Peyer's patch (tissue), 4 donors: Measurements from ENCODE around the gene EYA4. TPM values are rescaled to one million over a fixed set of nuclear protein-coding genes. Genes with fewer than 3 reads are reported as not detected.

ENCODE experiments used
- DNase-seq, 3 donors: peaks; one replicate each; pipeline ENCODE4 v3.0.0-alpha.2; 2017 to 2019
- H3K27ac ChIP-seq, 4 donors: fragments of 200-600 bp; sonication (generic); one replicate each; pipeline ENCODE4 v1.5.1; 2016 to 2019
- H3K27me3 ChIP-seq, 2 donors: fragments of 200-600 bp; sonication (generic); one replicate each; pipeline ENCODE4 v1.5.1; 2019
- H3K36me3 ChIP-seq, 3 donors: fragments of 200-600 bp; sonication (generic); one replicate each; pipeline ENCODE4 v1.5.1; 2016 to 2019
- H3K4me1 ChIP-seq, 4 donors: fragments of 200-600 bp; sonication (generic); one replicate each; pipeline ENCODE4 v1.5.1; 2016 to 2019
- H3K4me3 ChIP-seq, 4 donors: fragments of 200-600 bp; sonication (generic); 1 replicate in 3 of 4; 2 replicates in 1 of 4; pipeline ENCODE4 v1.5.1; 2016 to 2019; ENCODE audit warnings: mild to moderate bottlenecking in 1 of 4
- H3K9me3 ChIP-seq, 4 donors: fragments of 200-600 bp; sonication (generic); one replicate each; pipeline ENCODE4 v1.5.1; 2016 to 2019; ENCODE audit warnings: mild to moderate bottlenecking in 1 of 4
- POLR2A ChIP-seq, 2 donors: fragments of 450-650 bp; IDR thresholded peaks; one replicate each; pipeline ENCODE4 v1.5.1; 2017; ENCODE audit warnings: antibody characterized with exemption in 2 of 2, mild to moderate bottlenecking in 2 of 2, moderate library complexity in 2 of 2
- total RNA-seq, 4 donors: library from RNA; depleted of rRNA; stranded (reverse); fragments of >200 nt; gene quantifications; one replicate each; pipeline ENCODE4 v1.1.0, GENCODE V29; 2016
- TF ChIP-seq, protein P1 (sequence below), 6 experiments: fragments of 450-650 bp in 4 of 6; fragments of 200-600 bp in 2 of 6; sonication (generic) in 1 of 6; IDR thresholded peaks; one replicate each; pipeline ENCODE4 v1.5.1; 2017 to 2019; ENCODE audit warnings: antibody characterized with exemption in 6 of 6, mild to moderate bottlenecking in 3 of 6, moderate library complexity in 1 of 6

Gene EYA4
- total RNA-seq, 4 donors from 2014 or later, result 0.19 to 3.3 (median 1.3) TPM; not detected in 1

DNA sequence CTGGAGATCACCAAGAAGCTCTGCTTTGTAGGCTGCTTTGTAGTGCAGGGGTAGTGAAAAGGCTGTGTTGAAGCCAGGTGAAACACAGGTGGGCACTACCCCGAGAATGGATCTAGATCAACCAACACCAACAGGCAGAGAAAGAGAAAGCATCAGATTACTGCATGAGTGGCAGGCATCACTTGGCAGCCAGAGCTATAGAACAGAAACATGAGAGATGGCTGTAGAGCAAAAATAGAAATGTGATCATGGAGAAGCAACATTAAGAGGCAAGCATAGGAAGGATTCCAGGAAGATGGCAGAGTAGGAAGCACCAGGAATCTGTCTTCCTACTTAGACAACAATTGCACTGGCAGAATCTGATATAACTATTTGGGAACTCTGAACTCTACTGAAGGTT is 336.7 kb downstream of the EYA4 start:
- no peaks in the 10 kb centered on the region for H3K4me1 ChIP-seq
- no peaks in the 10 kb centered on the region for H3K9me3 ChIP-seq
- TF ChIP-seq, protein P1, sequence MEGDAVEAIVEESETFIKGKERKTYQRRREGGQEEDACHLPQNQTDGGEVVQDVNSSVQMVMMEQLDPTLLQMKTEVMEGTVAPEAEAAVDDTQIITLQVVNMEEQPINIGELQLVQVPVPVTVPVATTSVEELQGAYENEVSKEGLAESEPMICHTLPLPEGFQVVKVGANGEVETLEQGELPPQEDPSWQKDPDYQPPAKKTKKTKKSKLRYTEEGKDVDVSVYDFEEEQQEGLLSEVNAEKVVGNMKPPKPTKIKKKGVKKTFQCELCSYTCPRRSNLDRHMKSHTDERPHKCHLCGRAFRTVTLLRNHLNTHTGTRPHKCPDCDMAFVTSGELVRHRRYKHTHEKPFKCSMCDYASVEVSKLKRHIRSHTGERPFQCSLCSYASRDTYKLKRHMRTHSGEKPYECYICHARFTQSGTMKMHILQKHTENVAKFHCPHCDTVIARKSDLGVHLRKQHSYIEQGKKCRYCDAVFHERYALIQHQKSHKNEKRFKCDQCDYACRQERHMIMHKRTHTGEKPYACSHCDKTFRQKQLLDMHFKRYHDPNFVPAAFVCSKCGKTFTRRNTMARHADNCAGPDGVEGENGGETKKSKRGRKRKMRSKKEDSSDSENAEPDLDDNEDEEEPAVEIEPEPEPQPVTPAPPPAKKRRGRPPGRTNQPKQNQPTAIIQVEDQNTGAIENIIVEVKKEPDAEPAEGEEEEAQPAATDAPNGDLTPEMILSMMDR (IDR thresholded peaks at IDR 0.05), result no peak
- no peak for TF ChIP-seq POLR2A (IDR thresholded peaks at IDR 0.05)
- no peak for DNase-seq
- H3K36me3 ChIP-seq, result no peaks in the 10 kb centered on the region
- H3K4me3 ChIP-seq, result no peak overlapping the region
- H3K27ac ChIP-seq, result no peak overlapping the region
- H3K27me3 ChIP-seq, result no peaks in the 10 kb centered on the region
